ENCODE measurements around the gene SRPK3.
A peak's percentile ranks its signal among the peaks of the same experiment; 100 is the strongest.

SRPK3 gene

DNA sequence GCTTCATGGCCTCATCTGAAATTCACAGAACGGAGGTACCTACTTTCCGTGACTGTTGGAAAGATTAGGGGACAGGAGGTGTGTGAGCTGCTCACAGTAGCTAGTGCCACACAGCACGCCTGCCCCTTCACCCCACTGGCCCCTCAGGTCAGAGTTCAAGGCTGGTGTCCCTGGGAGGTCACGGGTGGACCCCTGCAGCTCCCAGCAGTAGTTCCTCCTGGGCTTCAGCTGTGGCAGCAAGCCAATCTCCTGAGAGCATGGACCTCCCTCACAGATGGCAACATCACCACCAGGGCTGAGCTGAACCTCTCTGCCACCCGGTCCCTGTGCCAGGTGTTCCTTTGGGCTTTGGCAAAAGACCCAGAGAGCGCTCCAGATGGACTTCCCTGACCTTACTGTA is 11.5 kb downstream of the SRPK3 start:
- H3K36me3 ChIP-seq (ENCODE audit: control insufficient read depth in 2 of 2, insufficient read depth in 2 of 2, low read length in 2 of 2): peaks cover 0 to 10% of the 10 kb centered on the region in 2 donors
- no peak overlapping the region for H3K9ac ChIP-seq (ENCODE audit: low read length in 2 of 2)
- peaks cover 39% of the 10 kb centered on the region for H3K4me1 ChIP-seq (ENCODE audit: control insufficient read depth, insufficient read depth, low read length)
- H3K9me3 ChIP-seq (ENCODE audit: control insufficient read depth in 2 of 2, low read length in 2 of 2): no peaks in the 10 kb centered on the region
- H3K27ac ChIP-seq (ENCODE audit: low read length): no peak overlapping the region
- peaks cover 0 to 5% of the 10 kb centered on the region in 2 donors for H3K27me3 ChIP-seq (ENCODE audit: control insufficient read depth in 1 of 2, insufficient read depth in 2 of 2, low read length in 2 of 2)
- H3K4me3 ChIP-seq (ENCODE audit: low read length in 2 of 2): peak overlapping the region in 1 of 2 donors; percentile 83

DNA sequence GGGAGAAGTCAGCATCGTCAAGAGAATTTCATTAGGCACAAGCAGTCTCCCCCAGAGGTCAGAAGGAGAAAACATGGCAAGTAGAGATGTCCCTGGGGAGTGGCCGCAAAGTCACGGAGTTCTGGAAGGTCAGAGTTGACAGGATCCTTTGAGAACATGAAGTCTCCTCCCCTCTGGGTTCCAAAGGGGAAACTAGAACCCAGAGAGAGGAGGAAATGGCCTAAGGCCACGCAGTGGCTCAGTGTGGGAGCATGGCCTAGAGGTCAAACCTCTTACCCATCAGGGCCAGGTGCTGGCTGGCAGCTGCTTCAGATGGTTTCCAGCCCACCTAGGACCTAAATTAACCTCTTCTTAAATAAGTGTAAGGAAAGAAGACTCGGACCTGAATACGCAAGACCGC is 12.4 kb downstream of the SRPK3 start:
- H3K27me3 ChIP-seq (ENCODE audit: control insufficient read depth in 1 of 2, insufficient read depth in 2 of 2, low read length in 2 of 2): peaks cover 0 to 5% of the 10 kb centered on the region in 2 donors
- peaks cover 4 to 8% of the 10 kb centered on the region in 2 donors for H3K36me3 ChIP-seq (ENCODE audit: control insufficient read depth in 2 of 2, insufficient read depth in 2 of 2, low read length in 2 of 2)
- H3K4me1 ChIP-seq (ENCODE audit: control insufficient read depth, insufficient read depth, low read length): peaks cover 39% of the 10 kb centered on the region
- H3K4me3 ChIP-seq (ENCODE audit: low read length in 2 of 2): peak overlapping the region; percentile 75 to 83
- H3K9ac ChIP-seq (ENCODE audit: low read length in 2 of 2): peak overlapping the region; percentile 86 to 91
- peak overlapping the region; percentile 86 for H3K27ac ChIP-seq (ENCODE audit: low read length)
- no peaks in the 10 kb centered on the region for H3K9me3 ChIP-seq (ENCODE audit: control insufficient read depth in 2 of 2, low read length in 2 of 2)

DNA sequence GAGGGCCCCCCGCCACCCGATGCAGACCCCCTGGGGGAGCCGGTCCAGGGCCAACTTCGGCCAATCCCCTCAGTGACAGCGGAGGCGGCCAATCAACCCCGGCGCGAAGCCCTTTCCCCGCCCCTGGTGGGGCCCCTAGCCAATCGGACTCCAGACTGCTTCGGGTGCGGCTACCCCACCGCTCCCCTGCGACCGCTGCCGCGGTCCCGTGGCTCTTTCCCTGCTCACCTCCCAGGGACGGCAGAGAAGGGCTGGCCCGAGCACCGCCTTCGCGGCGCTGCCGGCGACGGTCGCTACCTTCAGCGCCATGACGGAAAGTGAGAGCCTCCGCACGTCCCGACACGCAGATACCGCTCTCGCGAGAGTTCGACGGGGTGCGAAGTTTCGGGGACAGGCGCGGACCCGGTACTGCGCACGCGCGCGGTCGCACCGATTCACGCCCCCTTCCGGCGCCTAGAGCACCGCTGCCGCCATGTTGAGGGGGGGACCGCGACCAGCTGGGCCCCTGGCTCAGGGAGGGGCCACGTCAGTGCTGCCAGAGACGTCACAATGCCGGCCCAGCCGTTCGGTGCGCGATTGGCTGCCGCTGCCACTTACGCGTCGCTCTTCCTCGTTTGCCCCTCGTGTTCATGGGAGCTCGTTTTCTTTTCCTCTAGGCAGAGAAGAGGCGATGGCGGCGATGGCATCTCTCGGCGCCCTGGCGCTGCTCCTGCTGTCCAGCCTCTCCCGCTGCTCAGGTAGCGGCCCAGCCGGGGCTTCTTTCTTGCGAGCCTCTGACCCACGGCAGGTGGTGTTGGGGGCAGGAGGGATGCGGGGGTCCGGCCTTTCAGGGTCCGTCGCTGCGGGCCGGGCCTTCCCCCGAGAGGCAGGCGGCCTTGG is 13.4 kb downstream of the SRPK3 start, which contains the start of the genes IDH3G and SSR4:
Gene IDH3G (minus strand): TSS at position 358 of the 879 bp plus-strand sequence. CDS start 49 bp downstream, at position 309.
Gene SSR4 (plus strand): TSS at position 651 of the 879 bp plus-strand sequence. CDS start 20 bp downstream, at position 671.
- H3K9ac ChIP-seq (ENCODE audit: low read length in 2 of 2): peak within 1 kb of the TSS; percentile 86 to 91
- H3K27ac ChIP-seq (ENCODE audit: low read length): peak within 1 kb of the TSS; percentile 86
- peaks cover 0 to 5% of the 10 kb centered on the region in 2 donors for H3K27me3 ChIP-seq (ENCODE audit: control insufficient read depth in 1 of 2, insufficient read depth in 2 of 2, low read length in 2 of 2)
- H3K4me3 ChIP-seq (ENCODE audit: low read length in 2 of 2): peak within 1 kb of the TSS; percentile 75 to 83
- H3K9me3 ChIP-seq (ENCODE audit: control insufficient read depth in 2 of 2, low read length in 2 of 2): no peaks in the 10 kb centered on the region
- H3K36me3 ChIP-seq (ENCODE audit: control insufficient read depth in 2 of 2, insufficient read depth in 2 of 2, low read length in 2 of 2): peaks cover 4 to 9% of the 10 kb centered on the region in 2 donors
- peaks cover 39% of the 10 kb centered on the region for H3K4me1 ChIP-seq (ENCODE audit: control insufficient read depth, insufficient read depth, low read length)

DNA sequence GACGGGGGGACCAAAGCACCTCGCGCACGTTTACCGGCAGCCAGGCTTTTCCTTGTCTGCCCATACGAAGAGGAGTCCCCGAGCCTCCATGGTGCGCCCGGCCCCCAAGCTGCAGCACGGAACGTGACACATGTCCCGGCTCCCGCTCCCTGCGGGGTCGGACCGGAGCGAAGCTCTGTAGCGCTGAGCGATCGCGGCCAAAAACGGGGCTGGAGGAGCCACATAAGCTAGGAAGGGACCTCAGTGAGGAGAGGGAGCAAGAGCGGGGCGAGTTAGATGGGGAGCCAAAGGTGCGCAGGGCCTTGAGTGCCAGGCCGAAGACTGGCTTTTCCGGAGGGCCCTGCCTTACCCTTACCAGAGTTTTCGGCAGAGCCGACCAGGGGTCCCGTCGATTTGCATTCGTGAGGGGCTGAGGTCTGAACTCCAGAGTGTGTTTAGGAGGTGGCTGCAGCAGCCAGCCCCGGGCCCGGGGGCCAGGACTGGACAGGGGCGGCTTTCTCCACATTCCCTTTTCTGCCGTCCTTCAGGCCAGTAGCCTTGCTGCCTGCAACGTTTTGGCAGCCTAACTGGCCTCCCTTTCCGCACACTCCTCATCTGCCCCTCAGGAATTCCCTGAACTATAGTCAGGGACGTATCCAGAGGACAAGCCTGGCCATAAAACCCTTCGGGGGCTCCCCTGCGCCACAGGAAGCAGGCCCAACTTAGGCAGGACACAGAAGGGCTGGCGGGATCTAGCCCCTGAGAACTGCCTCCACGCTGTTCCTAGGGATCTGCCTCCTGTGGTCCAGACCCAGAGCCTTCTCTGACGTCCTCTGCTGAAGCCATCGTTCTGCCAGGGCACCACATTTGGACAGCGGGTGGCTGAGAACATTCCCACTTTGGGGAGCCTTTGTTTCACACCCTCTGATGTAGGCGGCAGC is 14.3 kb downstream of the SRPK3 start:
- H3K9ac ChIP-seq (ENCODE audit: low read length in 2 of 2): peak overlapping the region; percentile 73 to 74
- peaks cover 4 to 7% of the 10 kb centered on the region in 2 donors for H3K36me3 ChIP-seq (ENCODE audit: control insufficient read depth in 2 of 2, insufficient read depth in 2 of 2, low read length in 2 of 2)
- peak overlapping the region; percentile 86 for H3K27ac ChIP-seq (ENCODE audit: low read length)
- H3K4me1 ChIP-seq (ENCODE audit: control insufficient read depth, insufficient read depth, low read length): peaks cover 39% of the 10 kb centered on the region
- peak overlapping the region; percentile 63 to 83 for H3K4me3 ChIP-seq (ENCODE audit: low read length in 2 of 2)
- H3K27me3 ChIP-seq (ENCODE audit: control insufficient read depth in 1 of 2, insufficient read depth in 2 of 2, low read length in 2 of 2): peaks cover 0 to 5% of the 10 kb centered on the region in 2 donors
- H3K9me3 ChIP-seq (ENCODE audit: control insufficient read depth in 2 of 2, low read length in 2 of 2): no peaks in the 10 kb centered on the region

DNA sequence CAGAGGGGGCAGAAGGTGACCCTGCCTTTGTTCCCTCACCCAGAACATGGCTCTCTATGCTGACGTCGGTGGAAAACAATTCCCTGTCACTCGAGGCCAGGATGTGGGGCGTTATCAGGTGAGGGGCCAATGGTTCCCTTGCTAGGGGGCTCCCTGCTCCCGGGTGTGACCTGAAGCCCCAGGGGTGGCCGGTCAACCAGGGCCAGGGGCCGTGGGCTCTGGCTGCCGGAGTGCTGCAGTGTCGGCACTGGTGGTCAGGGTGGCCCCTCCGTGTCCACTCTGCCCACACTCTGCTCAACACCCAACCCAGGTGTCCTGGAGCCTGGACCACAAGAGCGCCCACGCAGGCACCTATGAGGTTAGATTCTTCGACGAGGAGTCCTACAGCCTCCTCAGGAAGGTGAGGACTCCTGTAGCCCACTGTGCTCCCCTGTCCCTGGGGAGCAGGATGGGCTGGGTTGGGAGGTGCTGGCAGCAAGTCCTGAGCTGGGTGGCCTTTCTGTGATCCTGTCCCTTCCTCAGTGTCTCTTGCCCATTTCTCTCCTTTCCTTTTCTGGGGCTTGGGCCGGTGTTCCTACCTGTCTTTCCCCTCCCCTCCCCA is 16.7 kb downstream of the SRPK3 start:
- peaks cover 0 to 4% of the 10 kb centered on the region in 2 donors for H3K27me3 ChIP-seq (ENCODE audit: control insufficient read depth in 1 of 2, insufficient read depth in 2 of 2, low read length in 2 of 2)
- H3K4me1 ChIP-seq (ENCODE audit: control insufficient read depth, insufficient read depth, low read length): peaks cover 27% of the 10 kb centered on the region
- H3K36me3 ChIP-seq (ENCODE audit: control insufficient read depth in 2 of 2, insufficient read depth in 2 of 2, low read length in 2 of 2): peaks cover 4 to 7% of the 10 kb centered on the region in 2 donors
- H3K9me3 ChIP-seq (ENCODE audit: control insufficient read depth in 2 of 2, low read length in 2 of 2): no peaks in the 10 kb centered on the region
- H3K27ac ChIP-seq (ENCODE audit: low read length): no peak overlapping the region
- H3K9ac ChIP-seq (ENCODE audit: low read length in 2 of 2): no peak overlapping the region
- H3K4me3 ChIP-seq (ENCODE audit: low read length in 2 of 2): no peak overlapping the region

DNA sequence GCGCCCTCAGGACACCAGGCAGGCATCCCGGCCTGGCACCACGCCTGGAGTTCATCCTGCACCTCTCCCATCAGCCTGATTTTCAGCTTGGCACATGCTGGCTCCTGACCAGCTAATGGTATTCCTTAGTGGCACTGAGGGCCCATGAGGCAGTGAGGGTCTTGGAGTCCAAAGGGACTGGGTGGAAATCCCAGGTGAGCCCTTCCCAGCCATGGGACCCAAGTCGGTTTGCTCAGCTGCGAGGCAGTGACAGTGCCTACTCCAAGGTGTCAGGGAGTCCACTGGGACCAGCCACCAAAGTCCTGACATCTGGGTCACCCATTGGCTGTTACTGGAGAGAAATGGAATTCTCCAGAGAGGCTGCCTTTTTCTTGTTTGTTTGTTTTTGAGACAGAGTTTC is 18.5 kb downstream of the SRPK3 start:
- peaks cover 4 to 7% of the 10 kb centered on the region in 2 donors for H3K36me3 ChIP-seq (ENCODE audit: control insufficient read depth in 2 of 2, insufficient read depth in 2 of 2, low read length in 2 of 2)
- H3K4me1 ChIP-seq (ENCODE audit: control insufficient read depth, insufficient read depth, low read length): peaks cover 18% of the 10 kb centered on the region
- H3K9ac ChIP-seq (ENCODE audit: low read length in 2 of 2): no peak overlapping the region
- H3K27ac ChIP-seq (ENCODE audit: low read length): no peak overlapping the region
- peaks cover 0 to 4% of the 10 kb centered on the region in 2 donors for H3K27me3 ChIP-seq (ENCODE audit: control insufficient read depth in 1 of 2, insufficient read depth in 2 of 2, low read length in 2 of 2)
- no peaks in the 10 kb centered on the region for H3K9me3 ChIP-seq (ENCODE audit: control insufficient read depth in 2 of 2, low read length in 2 of 2)
- H3K4me3 ChIP-seq (ENCODE audit: low read length in 2 of 2): no peak overlapping the region

DNA sequence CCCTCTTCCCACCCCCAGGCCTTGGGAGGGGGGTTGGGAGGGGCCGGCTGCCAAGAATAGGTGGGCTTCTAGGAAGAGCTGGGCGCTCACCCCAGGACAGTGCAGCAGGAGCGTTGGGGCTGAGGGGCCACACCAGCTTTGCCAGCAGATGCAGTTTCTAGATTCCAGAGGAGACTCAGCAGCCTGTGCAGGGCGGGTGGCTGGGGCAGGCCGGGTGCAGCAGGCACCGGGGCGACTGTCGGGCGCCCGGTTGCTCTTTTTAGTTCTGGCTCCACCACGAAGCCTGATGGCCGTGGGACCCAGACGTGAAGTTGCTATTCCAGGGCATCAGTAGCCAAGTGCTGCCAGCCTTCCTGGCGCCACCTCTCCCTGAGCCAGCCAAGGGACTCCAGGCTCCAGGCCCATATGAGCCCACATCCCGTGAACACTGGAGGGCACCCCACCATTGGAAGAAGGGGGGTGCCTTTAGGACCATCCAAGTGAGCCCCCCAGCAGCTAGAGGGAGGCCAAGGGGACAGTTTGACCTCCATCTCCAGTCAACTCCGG is 19.4 kb downstream of the SRPK3 start:
- Histone ChIP-seq H3K4me1 (ENCODE audit: control insufficient read depth, insufficient read depth, low read length) (peaks cover 14% of the 10 kb centered on the region), H3K27me3 (ENCODE audit: control insufficient read depth in 1 of 2, insufficient read depth in 2 of 2, low read length in 2 of 2) (peaks cover 0 to 4% of the 10 kb centered on the region in 2 donors), H3K27ac (ENCODE audit: low read length) (no peak overlapping the region), H3K4me3 (ENCODE audit: low read length in 2 of 2) (no peak overlapping the region), H3K9ac (ENCODE audit: low read length in 2 of 2) (no peak overlapping the region), H3K9me3 (ENCODE audit: control insufficient read depth in 2 of 2, low read length in 2 of 2) (no peaks in the 10 kb centered on the region), H3K36me3 (ENCODE audit: control insufficient read depth in 2 of 2, insufficient read depth in 2 of 2, low read length in 2 of 2) (peaks cover 4 to 7% of the 10 kb centered on the region in 2 donors)

GRCh38 chrX:153800746-153801145 is 19.9 kb downstream of the SRPK3 start:
- H3K4me1 ChIP-seq (ENCODE audit: control insufficient read depth, insufficient read depth, low read length): peaks cover 9% of the 10 kb centered on the region
- no peak overlapping the region for H3K27ac ChIP-seq (ENCODE audit: low read length)
- peaks cover 4 to 7% of the 10 kb centered on the region in 2 donors for H3K36me3 ChIP-seq (ENCODE audit: control insufficient read depth in 2 of 2, insufficient read depth in 2 of 2, low read length in 2 of 2)

DNA sequence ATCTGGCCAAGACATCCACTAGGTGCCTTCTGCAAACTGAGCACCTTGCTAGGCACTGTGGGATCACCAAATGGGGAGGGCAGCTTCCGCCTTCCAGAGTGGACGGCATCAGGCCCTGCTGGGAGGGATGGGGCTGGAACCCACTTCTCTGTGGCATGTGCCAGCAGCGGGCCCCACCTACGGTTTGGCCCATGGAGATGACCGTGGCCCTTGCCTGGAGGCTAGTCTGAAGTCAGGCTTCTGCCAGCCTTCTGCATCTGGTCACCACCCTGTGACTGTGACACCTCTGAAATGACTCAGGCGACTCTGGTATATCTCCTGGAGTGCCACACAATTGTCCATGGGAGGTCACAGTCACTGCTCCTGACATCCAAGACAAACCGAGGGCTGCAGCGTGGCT is 20.8 kb downstream of the SRPK3 start:
- Histone ChIP-seq H3K27me3 (ENCODE audit: control insufficient read depth in 1 of 2, insufficient read depth in 2 of 2, low read length in 2 of 2) (peaks cover 0 to 4% of the 10 kb centered on the region in 2 donors), H3K9ac (ENCODE audit: low read length in 2 of 2) (no peak overlapping the region), H3K27ac (ENCODE audit: low read length) (no peak overlapping the region), H3K4me3 (ENCODE audit: low read length in 2 of 2) (no peak overlapping the region), H3K4me1 (ENCODE audit: control insufficient read depth, insufficient read depth, low read length) (no peaks in the 10 kb centered on the region), H3K36me3 (ENCODE audit: control insufficient read depth in 2 of 2, insufficient read depth in 2 of 2, low read length in 2 of 2) (peaks cover 4 to 5% of the 10 kb centered on the region in 2 donors), H3K9me3 (ENCODE audit: control insufficient read depth in 2 of 2, low read length in 2 of 2) (no peaks in the 10 kb centered on the region)

More at GRCh38 chrX:153800746-153801145, 19.9 kb downstream of the SRPK3 start:
- no peak overlapping the region for H3K9ac ChIP-seq (ENCODE audit: low read length in 2 of 2)
- no peaks in the 10 kb centered on the region for H3K9me3 ChIP-seq (ENCODE audit: control insufficient read depth in 2 of 2, low read length in 2 of 2)
- peaks cover 0 to 4% of the 10 kb centered on the region in 2 donors for H3K27me3 ChIP-seq (ENCODE audit: control insufficient read depth in 1 of 2, insufficient read depth in 2 of 2, low read length in 2 of 2)
- H3K4me3 ChIP-seq (ENCODE audit: low read length in 2 of 2): no peak overlapping the region

Measured in stomach smooth muscle (tissue), 2 donors.